NCI-H2196 (cell line): Measurements from ENCODE around the gene STAT6.

Experiments
- DNase-seq: peaks from one replicate; lab custom pipeline; 2025; ENCODE audit not compliant: unreplicated experiment; lab: John Stamatoyannopoulos, UW

Gene STAT6

DNA sequence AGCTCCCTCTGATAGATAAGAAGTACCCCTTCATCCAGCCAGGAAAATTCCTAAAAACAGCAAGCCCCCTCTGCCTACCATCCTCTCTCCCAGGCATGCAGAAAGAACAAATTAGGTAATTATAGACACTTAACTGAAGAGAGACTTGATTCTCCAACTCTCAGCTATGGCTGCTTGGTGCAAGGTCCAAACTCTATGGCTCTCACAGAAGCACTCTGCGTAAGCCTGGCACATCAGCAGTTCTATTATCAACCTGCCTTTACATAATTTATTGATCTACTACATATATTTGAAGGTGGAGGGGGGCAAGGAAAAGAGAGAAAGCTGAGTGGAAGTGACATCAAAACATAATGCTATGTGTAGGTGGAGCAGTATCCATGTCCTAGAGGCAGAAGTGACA is 60.2 kb downstream of the STAT6 start:
- no peak for DNase-seq

DNA sequence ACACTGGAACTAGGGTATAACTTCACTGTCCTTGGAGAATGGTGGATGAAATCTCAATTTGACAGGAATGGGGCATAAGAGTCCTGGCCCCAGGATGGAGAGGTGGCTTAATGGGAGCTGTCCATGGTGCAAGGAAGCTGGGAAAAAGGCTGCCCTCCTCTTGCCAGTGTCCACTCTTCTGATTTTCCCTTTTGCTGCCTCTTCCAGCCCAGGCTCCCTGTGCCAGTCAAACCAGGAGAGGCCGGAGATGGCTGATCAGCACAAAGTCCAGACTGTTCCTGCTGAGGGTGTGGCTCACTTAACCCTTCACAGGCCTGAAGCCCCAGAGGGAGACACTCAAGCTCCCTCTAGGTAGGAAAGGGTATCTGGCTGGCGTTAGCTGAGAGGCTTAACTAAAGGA is 61.3 kb downstream of the STAT6 start, which contains the start of gene MYO1A:
Gene MYO1A (minus strand): TSS at position 240 of the 400 bp plus-strand sequence. CDS start 1,806 bp downstream, outside the sequence.
- DNase-seq = no peak

DNA sequence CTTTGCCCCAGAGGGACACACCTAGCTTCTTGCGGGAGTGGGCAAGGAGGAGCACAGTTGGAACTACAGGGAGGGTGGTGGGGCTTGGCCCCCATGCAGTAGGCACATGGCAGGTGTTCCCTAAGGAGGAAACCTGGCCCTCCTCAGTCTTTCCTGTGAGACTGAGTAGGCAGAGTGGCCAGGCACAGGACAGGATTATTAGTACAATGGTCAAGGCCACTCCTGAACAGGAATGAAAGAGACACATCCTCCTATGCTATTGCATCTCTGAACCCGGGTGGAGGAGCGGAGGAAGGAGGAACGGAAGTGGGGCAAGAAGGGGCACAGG is 62.1 kb downstream of the STAT6 start:
- no peak for DNase-seq

DNA sequence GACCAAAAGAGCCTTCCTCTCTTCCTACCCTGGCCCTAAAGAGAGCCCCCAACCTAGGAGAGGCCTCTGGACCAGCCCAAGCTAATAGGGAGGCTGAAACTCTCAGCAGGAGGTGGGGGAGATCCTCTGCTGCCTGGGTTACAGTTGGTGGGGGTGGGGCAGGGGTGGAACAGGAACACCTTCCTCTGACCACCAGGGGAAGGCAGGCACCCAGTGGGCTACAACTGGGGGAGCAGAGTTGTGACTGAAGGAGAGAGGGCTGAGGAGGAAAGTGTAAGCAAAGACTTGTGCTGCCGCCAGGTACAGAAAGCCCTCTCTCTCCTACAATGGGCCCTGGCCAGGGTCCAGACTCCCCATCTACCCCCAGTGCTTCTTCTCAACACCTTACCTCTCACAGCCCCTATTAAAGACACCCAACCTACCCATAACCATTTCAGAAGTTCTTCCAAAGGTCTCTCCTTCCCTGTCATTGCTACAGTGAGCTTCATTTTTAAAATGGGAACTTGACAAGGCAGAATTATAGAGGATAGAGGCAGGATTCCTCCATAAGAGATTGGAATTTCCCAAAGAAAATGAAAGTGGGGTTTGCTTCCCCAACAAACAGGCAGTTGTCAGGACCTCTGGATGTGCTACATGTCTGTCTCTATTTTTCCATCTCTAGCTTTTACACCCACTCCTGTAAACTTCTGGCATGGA is 62.6 kb downstream of the STAT6 start:
- no peak for DNase-seq

DNA sequence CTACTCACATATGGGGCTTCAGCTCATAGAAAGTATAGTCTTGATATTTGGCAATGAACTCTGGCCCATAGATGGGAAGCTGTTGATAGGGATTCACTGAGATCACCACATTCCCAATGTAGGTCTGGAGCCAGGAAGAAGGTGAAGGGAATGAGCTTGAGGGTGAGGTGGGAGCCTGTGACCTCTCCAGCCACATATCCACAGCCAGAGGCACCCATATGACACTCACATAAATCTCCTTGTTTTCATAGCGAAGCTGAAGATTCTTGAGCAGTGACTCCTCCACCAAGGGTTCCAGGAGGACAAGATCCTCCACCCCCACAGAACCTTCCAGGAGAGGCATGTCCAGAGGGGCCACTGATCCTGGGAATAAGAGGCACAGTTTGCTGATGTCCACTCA is 63.2 kb downstream of the STAT6 start:
- DNase-seq = no peak

DNA sequence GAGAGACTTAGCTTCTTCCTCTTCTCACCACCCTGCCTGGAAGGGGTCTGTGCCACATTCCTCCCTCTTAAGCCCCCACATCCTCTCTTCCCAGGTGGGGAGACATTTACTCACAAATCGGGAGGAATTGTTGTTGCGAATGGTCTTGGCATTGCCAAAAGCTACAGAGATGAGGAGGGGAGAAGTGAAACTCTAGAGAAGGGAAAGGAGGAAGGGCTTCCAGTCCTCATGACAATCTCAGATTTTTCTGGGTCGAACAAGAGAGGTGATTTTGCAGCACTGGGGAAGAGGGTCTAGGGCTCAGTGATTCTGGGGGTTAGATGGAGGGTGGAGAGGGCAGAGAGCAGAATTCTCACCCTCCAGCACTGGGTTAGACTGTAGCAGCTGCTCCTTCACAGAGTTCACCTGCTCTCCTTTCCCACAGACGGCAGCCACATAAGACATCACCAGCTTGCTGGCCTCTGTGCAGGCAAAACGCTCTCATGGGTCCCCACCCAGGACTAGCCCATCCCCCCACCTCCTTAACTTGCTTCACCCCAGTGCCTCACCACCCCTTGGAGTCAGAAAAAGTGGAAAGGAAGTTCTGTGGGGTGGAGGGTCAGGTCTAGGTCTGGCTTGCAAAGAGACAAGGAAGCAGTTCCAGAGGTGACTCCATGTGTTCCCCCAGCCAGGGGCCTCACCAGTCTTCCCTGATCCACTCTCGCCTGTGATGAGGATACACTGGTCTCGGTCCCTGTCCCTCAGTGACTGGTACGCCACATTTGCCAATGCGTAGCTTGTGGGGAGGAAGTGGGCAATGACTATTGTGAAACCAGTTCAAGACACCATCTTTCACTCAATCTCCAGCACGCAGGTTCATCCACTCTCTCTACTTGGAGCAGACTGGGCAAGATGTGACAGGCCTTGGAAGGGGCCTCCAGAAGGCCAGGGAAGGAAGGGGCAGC is 63.9 kb downstream of the STAT6 start:
- no peak for DNase-seq

DNA sequence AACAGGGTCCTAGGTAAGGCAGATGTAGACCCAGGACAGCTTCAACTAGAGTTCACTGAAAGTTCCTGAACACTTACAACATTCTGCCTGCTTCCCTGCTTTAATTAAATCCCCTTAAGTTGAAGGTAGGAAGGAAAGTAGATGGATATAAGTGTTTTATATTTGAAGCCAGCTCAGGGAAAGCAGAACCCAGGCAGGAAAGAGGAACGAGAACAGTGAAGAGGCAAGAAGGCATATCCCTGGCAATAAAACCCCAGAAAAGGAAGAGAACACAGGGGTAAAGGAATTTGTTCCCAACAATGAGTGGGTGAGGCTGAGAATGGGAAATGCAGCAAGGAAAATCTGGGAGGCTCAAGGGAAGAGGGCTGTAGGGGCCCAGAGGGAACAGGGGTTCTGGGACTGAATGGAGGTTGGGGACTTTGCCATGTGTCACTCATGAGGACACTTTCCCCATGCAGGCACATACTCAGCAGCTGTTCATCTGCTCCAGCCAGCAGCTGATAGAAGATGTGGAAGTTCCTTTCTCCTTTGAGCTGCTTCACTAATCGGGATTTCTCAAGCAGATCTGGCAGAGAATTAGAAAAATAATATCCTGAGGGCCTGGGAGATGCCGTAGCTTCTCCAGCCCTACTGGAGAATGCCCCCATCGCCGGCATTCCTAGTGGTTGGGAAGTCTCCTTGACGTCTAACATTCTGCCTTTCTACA is 64.9 kb downstream of the STAT6 start:
- no peak for DNase-seq
